ENCODE data around the gene MEIS2.

- TF ChIP-seq ZNF792 (tag by site-specific recombination; IDR thresholded peaks at IDR 0.05) = no peak
- peak; percentile 97 for TF ChIP-seq ZNF335 (tag by site-specific recombination; conservative IDR thresholded peaks at IDR 0.05)
- TF ChIP-seq ZNF664 (tag by site-specific recombination; IDR thresholded peaks at IDR 0.05) = no peak
- TF ChIP-seq CTCF (tag by site-specific recombination; IDR thresholded peaks at IDR 0.05) = no peak
- TF ChIP-seq ZBTB21 (tag by site-specific recombination; IDR thresholded peaks at IDR 0.05) = no peak
- no peak for TF ChIP-seq ZBTB1 (tag by site-specific recombination; IDR thresholded peaks at IDR 0.05)
These were observed 542 bp upstream of the MEIS2 start for GRCh38 chr15:37100966-37101215.

Data from HEK293 (cell line).